HepG2 (cell line): ENCODE data around the gene POLR1H. TPM values are rescaled to one million over a fixed set of nuclear protein-coding genes. Genes with fewer than 3 reads are reported as not detected.

Experiments used
- ATF1 ChIP-seq: IDR thresholded peaks from 2 replicates; pipeline ENCODE4 v1.6.1; 2016; ENCODE audit warnings: mild to moderate bottlenecking, control low read depth
- ATRX ChIP-seq: sonication (generic); formaldehyde crosslinking; IDR thresholded peaks from 2 replicates; pipeline ENCODE4 v1.4.0; 2020; ENCODE audit warnings: missing genetic modification reagents, borderline replicate concordance
- ELK4 ChIP-seq: sonication (generic); formaldehyde crosslinking; IDR thresholded peaks from 2 replicates; pipeline ENCODE4 v1.9.0; 2021; ENCODE audit warnings: missing genetic modification reagents, borderline replicate concordance
- FOXO4 ChIP-seq: sonication (generic); formaldehyde crosslinking; conservative IDR thresholded peaks from 2 replicates; pipeline ENCODE4 v1.8.1; 2023; ENCODE audit warnings: missing genetic modification reagents
- KDM3A ChIP-seq: IDR thresholded peaks from 2 replicates; pipeline ENCODE4 v1.6.1; 2018; ENCODE audit warnings: low read depth, missing compliant biosample characterization
- MEIS1 ChIP-seq: sonication (generic); formaldehyde crosslinking; IDR thresholded peaks from 2 replicates; pipeline ENCODE4 v1.9.0; 2021; ENCODE audit warnings: mild to moderate bottlenecking, missing genetic modification reagents, moderate library complexity, borderline replicate concordance
- MTF1 ChIP-seq: sonication (generic); formaldehyde crosslinking; IDR thresholded peaks from 2 replicates; pipeline ENCODE4 v1.5.0; 2020; ENCODE audit warnings: missing genetic modification reagents
- PBX2 ChIP-seq: IDR thresholded peaks from 2 replicates; pipeline ENCODE4 v1.6.1; 2016; ENCODE audit warnings: control low read depth
- THAP9 ChIP-seq: sonication (generic); formaldehyde crosslinking; IDR thresholded peaks from 2 replicates; pipeline ENCODE4; 2020; ENCODE audit warnings: missing genetic modification reagents, mild to moderate bottlenecking, borderline replicate concordance
- ZNF280D ChIP-seq: sonication (generic); formaldehyde crosslinking; IDR thresholded peaks from 2 replicates; pipeline ENCODE4 v1.5.1; 2020; ENCODE audit warnings: mild to moderate bottlenecking, missing genetic modification reagents
- ZNF282 ChIP-seq: fragments of 450-650 bp; IDR thresholded peaks from 2 replicates; pipeline ENCODE4 v1.6.1; 2018; ENCODE audit not compliant: partially characterized antibody
- ZNF337 ChIP-seq: sonication (generic); formaldehyde crosslinking; IDR thresholded peaks from 2 replicates; pipeline ENCODE4 v1.5.1; 2020; ENCODE audit warnings: missing genetic modification reagents, low read depth, mild to moderate bottlenecking, borderline replicate concordance
- ZNF354B ChIP-seq: sonication (generic); formaldehyde crosslinking; IDR thresholded peaks from 2 replicates; pipeline ENCODE4 v1.8.0; 2022; ENCODE audit warnings: mild to moderate bottlenecking, missing genetic modification reagents
- ZNF570 ChIP-seq: sonication (generic); formaldehyde crosslinking; IDR thresholded peaks from 2 replicates; pipeline ENCODE4 v1.4.0; 2020; ENCODE audit warnings: mild to moderate bottlenecking, missing genetic modification reagents, borderline replicate concordance
- ZXDC ChIP-seq: sonication (generic); formaldehyde crosslinking; IDR thresholded peaks from 2 replicates; pipeline ENCODE4 v1.5.0; 2020; ENCODE audit warnings: mild to moderate bottlenecking, missing genetic modification reagents
- polyA plus RNA-seq, 8 experiments: library from polyadenylated mRNA; depleted of rRNA in 3 of 8; stranded (reverse) in 7 of 8; unstranded in 1 of 8; fragments of >200 nt; fragmentation: Illumina TruSeq in 4 of 8; extraction: Trizol in 4 of 8; gene quantifications; 2 replicates each; pipeline versions ENCODE4 v1.2.1 to v1.2.3, GENCODE V29; 2011 to 2016; ENCODE audit warnings: low read depth in 4 of 8, missing spikeins in 1 of 8, mixed read lengths in 1 of 8; ENCODE audit not compliant: insufficient read depth in 1 of 8
- total RNA-seq, 5 experiments: library from RNA; depleted of rRNA; stranded (reverse); fragments of >200 nt; fragmentation: Illumina TruSeq; extraction: Trizol; gene quantifications; 2 replicates each; pipeline ENCODE4 v1.2.3, GENCODE V29; 2016; ENCODE audit warnings: low read depth in 1 of 5

POLR1H gene
- total and polyA plus RNA-seq, 2 of the 13 experiments (the other 11 are each of a cell fraction or from before 2014, with no cell fraction given): 61.4 to 79.8 TPM

GRCh38 chr6:30061092-30061857 lies at the start of gene POLR1H (continued):
- TF ChIP-seq ZNF280D (CRISPR knock-in tag) (peak; percentile 84), ZNF354B (CRISPR knock-in tag) (no peak), ELK4 (CRISPR knock-in tag) (0 out of 2 replicates have a peak, but pooled peaks have one; percentile 67), ZNF282 (no peak), PBX2 (CRISPR knock-in tag) (no peak), KDM3A (peak; percentile 91), ZNF337 (no peak), MEIS1 (CRISPR knock-in tag) (peak; percentile 39; the same call in 1 of the 2 replicates), MTF1 (peak; percentile 92; the same call in 1 of the 2 replicates), FOXO4 (CRISPR knock-in tag) (no peak), ZXDC (CRISPR knock-in tag) (peak; percentile 9; the same call in 1 of the 2 replicates), ATRX (CRISPR knock-in tag) (no peak), ZNF570 (CRISPR knock-in tag) (no peak), ATF1 (CRISPR knock-in tag) (peak; percentile 99), THAP9 (peak; percentile 92; the same call in 1 of the 2 replicates)
